Stimulated activated memory B cell treated with anti-CD40 and anti-IgM and Interleukin-4, amounts not matched to agents 10 μg/mL and 1 μg/mL and 100 μg/mL, for 72 hours (primary cell): Measurements from ENCODE around the gene SH3BGR.
"Not testable (repeated sequence)": the region's sequence is repeated elsewhere in the genome, so short reads cannot be mapped to it uniquely, and the experiment has no call there.

Source experiments
- ATAC-seq: fragments of 150-1000 bp; cut with Tn5 transposase; 2 replicates; pipeline ENCODE4 v1.10.0; 2021
- H3K27ac Mint-ChIP-seq: one replicate; pipeline ENCODE4 v1.8.0; 2022; ENCODE audit warnings: mild to moderate bottlenecking, mixed read lengths
- H3K27me3 Mint-ChIP-seq: one replicate; pipeline ENCODE4 v1.8.0; 2022; ENCODE audit warnings: mixed read lengths
- H3K36me3 Mint-ChIP-seq: one replicate; pipeline ENCODE4 v1.8.0; 2022; ENCODE audit warnings: mixed read lengths
- H3K4me1 Mint-ChIP-seq: one replicate; pipeline ENCODE4 v1.8.0; 2022; ENCODE audit warnings: mixed read lengths
- H3K4me3 Mint-ChIP-seq: one replicate; pipeline ENCODE4 v1.8.0; 2022; ENCODE audit warnings: mild to moderate bottlenecking, moderate library complexity, mixed read lengths
- H3K9me3 Mint-ChIP-seq: one replicate; pipeline ENCODE4 v1.8.0; 2022; ENCODE audit warnings: mixed read lengths

The SH3BGR gene

DNA sequence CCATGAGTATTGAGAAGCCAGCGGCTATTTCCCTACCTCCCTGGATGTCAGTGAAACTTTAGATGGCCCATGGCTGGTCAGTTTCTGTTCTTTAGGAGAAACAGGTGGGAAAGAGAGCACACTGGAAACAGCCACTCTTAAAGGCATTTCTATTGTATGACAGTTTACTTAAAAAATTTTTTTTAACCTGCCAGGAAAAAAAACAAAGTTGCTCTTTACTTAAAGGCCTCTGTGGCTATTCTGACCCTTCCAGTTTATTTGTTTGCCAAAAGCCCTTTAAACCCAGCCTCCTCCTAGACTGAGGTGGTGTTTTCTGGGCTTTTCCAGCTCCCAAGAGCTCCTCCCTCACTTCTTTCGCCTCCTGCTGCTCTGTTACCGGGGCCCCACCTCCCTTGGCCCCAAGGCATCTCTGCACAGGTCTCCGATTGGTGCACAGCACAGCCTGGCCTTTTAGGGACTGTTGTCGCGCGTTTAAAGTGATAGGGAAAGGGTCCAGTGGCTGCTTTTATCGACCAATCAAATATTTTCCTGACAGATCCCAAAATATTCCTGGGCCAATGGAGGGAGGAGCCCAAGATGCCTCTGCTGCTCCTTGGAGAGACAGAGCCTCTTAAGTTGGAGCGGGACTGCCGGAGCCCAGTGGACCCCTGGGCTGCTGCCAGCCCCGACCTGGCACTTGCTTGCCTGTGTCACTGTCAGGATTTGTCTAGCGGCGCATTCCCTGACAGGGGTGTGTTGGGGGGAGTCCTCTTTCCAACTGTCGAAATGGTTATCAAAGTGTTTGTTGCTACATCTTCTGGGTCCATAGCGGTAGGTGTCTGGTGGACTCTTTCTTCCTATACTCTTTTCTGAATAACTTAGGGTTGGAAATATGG lies at the start of gene SH3BGR:
SH3BGR (plus strand) TSS at position 639 of the 875 bp plus-strand sequence; CDS start at position 766, 127 bp downstream.
- Mint-ChIP-seq H3K27ac (no peak within 1 kb of the TSS), H3K36me3 (no peaks in the 10 kb centered on the region), H3K4me1 (no peaks in the 10 kb centered on the region), H3K9me3 (no peaks in the 10 kb centered on the region), H3K4me3 (no peak within 1 kb of the TSS), H3K27me3 (peaks cover 8% of the 10 kb centered on the region)
- no peak for ATAC-seq

DNA sequence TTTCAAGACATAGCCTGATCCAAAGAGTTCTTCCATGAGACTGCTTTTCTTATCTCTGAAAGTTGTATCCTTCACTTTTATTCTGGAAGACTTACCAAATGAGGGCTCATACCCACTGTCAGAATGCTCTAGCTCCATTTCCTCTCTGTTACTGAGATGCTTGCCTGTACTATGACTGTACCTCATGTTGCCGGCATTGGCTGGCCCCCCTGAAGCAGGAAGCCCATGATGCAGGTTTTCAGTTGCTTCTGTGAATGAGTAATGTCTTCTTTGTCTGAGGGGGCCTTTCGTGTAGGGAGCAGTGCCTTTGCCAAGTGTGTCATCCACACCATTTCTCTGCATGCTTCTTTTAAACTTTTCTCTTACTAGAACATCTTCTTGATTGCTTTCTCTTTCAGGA lies 45.7 kb upstream of the SH3BGR start:
- Mint-ChIP-seq H3K27ac (no peak overlapping the region), H3K4me1 (no peaks in the 10 kb centered on the region), H3K9me3 (peaks cover 5% of the 10 kb centered on the region), H3K36me3 (peaks cover 43% of the 10 kb centered on the region), H3K27me3 (no peaks in the 10 kb centered on the region), H3K4me3 (no peak overlapping the region)
- no peak for ATAC-seq

DNA sequence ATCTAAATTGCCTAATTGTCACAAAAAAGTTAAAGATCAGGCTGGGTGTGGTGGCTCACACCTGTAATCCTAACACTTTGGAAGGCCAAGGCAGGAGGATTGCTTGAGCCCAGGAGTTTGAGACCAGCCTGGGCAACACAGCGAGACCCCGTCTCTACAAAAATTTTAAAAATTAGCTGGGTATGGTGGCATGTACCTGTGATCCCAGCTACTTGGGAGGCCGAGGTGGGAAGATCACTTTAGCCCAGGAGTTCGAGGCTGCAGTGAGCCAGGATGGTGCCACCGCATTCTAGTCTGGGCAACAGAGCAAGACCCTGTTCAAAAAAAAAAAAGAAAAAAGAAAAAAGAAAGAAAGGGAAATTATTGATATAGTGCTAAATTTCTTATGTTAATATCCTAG lies 32.6 kb upstream of the SH3BGR start:
- H3K27ac Mint-ChIP-seq, result not testable (repeated sequence)

DNA sequence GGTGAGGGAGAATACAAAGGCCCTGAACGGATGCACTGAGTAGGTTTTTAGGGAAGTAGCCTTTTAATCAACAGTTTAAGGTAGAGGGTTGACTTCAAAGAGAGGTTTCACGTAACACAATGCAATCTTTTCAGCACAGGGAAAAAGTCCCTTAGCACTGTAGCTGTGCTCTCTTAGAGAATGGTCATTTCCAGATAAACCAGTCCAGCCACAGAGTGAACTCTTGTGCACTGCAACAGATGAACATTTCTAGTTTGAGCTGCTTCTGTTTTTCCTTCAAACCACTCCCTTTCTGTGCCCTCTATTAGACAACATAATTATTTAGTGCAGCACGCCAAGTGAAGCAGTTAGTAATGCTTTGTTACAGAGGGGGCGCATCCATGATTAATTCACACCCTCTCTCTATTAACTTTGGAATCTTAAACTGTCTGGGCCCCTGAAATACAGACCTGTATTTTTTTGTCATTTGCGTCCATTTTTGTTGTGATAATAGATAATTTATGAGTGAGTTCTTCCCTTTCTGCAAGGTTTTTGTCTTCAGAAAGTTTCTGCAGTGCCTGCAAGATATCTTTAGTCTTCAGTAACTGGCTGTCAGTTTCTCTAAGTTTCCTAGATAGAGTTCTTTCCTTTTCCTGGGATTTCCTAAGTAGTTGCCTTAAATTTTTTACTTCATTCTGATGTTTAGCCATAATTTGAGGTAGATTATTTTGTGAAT lies 29.1 kb upstream of the SH3BGR start:
- no peak overlapping the region for H3K4me3 Mint-ChIP-seq
- H3K9me3 Mint-ChIP-seq, result no peaks in the 10 kb centered on the region
- no peak for ATAC-seq
- no peaks in the 10 kb centered on the region for H3K4me1 Mint-ChIP-seq
- H3K36me3 Mint-ChIP-seq, result no peaks in the 10 kb centered on the region
- H3K27me3 Mint-ChIP-seq, result no peaks in the 10 kb centered on the region
- H3K27ac Mint-ChIP-seq, result no peak overlapping the region

More for the DNA sequence above, 32.6 kb upstream of the SH3BGR start:
- not testable (repeated sequence) for H3K9me3 Mint-ChIP-seq, ATAC-seq, H3K4me3 Mint-ChIP-seq, H3K4me1 Mint-ChIP-seq, H3K27me3 Mint-ChIP-seq, H3K36me3 Mint-ChIP-seq

DNA sequence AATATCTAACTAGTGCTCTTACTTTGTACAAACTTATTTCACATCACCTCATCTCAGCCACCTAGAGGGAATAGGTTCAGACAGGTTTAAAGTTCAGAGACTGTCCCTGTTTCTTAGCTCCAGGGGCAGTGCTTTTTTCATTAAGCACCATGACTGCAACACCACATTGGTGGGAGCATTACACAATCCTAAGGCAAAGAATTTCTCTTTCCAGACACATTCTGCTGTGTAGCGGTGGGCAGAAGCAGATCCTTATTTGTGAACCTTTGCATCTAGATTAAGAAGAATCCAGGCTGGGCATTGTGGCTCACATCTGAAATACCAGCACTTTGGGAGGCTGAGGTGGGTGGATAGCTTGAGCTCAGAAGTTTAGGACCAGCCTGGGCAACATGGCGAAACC lies 22.3 kb upstream of the SH3BGR start:
- Mint-ChIP-seq H3K36me3 (no peaks in the 10 kb centered on the region), H3K27ac (no peak overlapping the region), H3K4me1 (no peaks in the 10 kb centered on the region), H3K4me3 (no peak overlapping the region), H3K9me3 (no peaks in the 10 kb centered on the region), H3K27me3 (no peaks in the 10 kb centered on the region)
- no peak for ATAC-seq

DNA sequence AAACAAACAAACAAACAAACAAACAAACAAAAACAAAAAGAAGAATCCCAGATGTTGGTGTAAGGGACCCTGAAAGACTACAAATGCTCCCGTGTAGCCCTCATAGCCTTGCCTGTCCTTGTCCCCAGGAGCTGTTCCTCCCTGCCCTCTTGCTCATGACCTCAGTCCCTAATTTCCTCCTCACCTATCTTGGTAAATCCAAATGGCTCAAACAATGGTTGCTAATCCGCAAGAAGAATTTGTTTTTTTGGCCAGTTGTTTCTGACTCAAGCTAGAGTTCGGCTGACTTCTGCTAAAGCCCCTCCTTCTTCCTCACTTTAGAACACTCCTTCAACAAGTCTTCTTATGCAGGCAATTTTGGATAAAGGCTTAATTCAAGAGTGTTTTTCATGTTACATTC lies 21.8 kb upstream of the SH3BGR start:
- Mint-ChIP-seq H3K27me3 (no peaks in the 10 kb centered on the region), H3K4me3 (no peak overlapping the region), H3K36me3 (no peaks in the 10 kb centered on the region), H3K9me3 (no peaks in the 10 kb centered on the region), H3K27ac (no peak overlapping the region), H3K4me1 (no peaks in the 10 kb centered on the region)
- no peak for ATAC-seq

DNA sequence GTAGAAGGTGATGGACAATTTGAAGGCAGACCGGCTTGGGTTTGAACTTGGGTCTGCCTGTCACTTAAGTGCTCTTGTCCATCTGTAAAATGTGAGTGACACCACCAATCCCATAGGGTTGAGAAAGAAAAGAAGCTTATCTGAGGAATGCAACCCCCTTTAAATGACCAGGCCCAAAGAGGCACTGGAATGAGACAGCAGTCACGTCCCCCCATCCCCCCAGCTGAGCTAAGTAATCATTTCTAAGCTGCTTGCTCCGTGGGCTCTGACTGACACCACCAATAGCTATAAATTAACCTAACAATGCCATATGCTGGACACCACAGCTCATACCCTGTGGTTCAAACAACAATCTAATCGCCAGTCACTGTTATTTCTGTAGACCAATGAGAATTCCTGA lies 21.3 kb upstream of the SH3BGR start:
- H3K9me3 Mint-ChIP-seq, result no peaks in the 10 kb centered on the region
- H3K27ac Mint-ChIP-seq, result no peak overlapping the region

DNA sequence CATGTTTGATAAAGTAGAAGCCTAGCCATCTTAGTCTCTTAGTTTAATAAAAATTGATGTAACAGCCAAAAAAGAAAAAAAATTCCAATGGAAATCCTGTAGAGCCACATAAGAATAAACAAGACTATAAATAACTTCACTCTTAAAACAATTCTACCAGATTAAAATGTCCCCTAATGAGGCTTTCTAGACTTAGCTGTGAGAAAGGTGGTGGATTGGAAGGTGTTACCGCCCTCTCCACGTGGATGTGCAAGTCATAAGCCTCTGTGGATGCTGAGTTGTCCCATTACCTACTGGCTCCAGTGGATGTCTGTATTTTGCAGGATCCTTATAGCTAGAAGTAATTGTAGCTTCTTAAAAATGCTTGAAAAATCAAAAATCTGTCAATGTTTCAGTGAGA lies 20.8 kb upstream of the SH3BGR start:
- Mint-ChIP-seq H3K4me1 (no peaks in the 10 kb centered on the region), H3K27me3 (no peaks in the 10 kb centered on the region), H3K4me3 (no peak overlapping the region), H3K27ac (no peak overlapping the region), H3K9me3 (no peaks in the 10 kb centered on the region), H3K36me3 (no peaks in the 10 kb centered on the region)
- no peak for ATAC-seq

More for the DNA sequence above, 21.3 kb upstream of the SH3BGR start:
- Mint-ChIP-seq H3K4me1 (no peaks in the 10 kb centered on the region), H3K27me3 (no peaks in the 10 kb centered on the region), H3K36me3 (no peaks in the 10 kb centered on the region), H3K4me3 (no peak overlapping the region)
- no peak for ATAC-seq

DNA sequence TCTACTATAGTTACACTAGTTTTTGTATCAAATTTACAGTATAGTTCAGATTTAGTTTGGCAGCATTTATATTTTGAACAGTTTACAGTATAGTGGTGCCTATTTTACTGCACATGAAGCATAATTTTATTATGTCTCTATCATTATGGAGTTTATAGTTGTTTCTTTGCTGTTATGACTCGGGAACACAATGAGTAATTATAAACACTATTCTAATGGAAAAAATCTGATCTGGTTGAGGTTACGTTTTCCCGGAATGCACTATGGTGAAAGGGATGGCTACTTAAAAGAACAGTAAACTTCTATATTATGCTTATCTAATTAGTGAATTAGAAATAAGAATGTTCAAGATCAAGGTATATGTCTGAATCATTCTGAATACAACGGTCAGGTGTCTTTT lies 16.8 kb upstream of the SH3BGR start:
- Mint-ChIP-seq H3K4me1 (no peaks in the 10 kb centered on the region), H3K4me3 (no peak overlapping the region), H3K9me3 (no peaks in the 10 kb centered on the region), H3K27me3 (peaks cover 31% of the 10 kb centered on the region), H3K36me3 (no peaks in the 10 kb centered on the region), H3K27ac (no peak overlapping the region)
- no peak for ATAC-seq

DNA sequence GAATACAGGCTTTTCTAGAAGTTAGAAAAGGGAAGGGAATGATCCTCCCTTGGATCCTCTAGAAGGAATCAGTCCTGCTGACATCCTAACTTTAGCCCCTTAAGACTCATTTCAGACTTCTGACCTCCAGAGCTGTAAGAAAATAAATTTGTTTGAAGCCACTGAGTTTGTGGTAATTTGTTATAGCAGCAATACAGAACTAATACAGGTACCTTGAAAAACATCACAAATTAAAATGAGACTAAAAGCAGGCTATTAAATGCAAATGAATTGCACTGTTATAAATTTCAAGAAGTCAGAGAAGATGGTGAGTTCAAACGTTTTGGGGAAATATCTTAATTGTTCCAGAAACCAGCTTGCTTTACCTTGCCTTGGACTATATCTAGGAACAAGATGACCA lies 12.5 kb upstream of the SH3BGR start:
- Mint-ChIP-seq H3K27me3 (peaks cover 51% of the 10 kb centered on the region), H3K4me1 (peaks cover under 1% of the 10 kb centered on the region), H3K9me3 (no peaks in the 10 kb centered on the region), H3K36me3 (no peaks in the 10 kb centered on the region), H3K4me3 (no peak overlapping the region), H3K27ac (no peak overlapping the region)
- ATAC-seq, result no peak

DNA sequence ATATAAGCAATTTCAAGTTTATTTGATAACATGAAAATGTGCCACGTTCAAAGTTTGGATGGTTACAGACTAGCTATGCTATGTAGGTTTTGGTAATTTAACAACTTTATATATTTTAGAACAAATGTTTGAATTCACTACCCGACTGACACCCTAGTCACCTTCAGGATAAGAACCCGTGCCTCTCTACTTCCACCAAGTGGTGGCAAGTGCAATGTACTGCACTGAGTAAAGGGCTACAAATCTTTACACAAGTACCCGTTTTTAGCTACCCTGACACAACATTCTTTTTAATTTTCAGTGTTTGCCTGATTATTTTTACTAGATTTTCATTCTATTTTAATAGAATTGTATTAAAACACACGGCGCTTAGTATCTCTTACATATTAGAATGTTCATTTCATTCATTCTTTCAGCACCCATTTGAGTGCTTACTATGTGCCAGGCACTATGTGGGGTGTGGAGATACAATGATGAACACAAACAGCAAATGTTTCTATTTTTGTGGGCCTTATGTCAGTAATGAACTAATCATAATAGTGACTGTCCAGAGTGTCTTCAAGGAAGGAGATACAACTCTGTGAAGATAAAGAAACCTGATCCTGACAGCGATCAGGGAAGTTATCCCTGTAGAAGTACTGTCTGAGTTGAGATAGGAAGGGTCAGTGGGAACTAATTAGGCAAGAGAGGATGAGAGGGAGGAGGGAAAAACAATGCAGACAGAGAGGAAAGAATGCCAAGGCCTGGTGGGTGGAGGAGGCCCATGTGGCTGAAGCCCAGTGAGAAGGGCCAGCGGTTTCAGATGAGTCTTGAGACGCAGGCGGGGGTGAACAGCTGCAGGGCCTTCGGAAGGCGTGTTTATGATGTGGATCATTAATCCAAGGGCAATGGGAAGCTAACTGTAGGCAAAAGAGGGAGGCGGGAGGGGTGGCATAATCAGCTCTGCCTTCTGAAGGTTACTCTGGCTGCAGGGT lies 10.0 kb upstream of the SH3BGR start:
- Mint-ChIP-seq H3K36me3 (no peaks in the 10 kb centered on the region), H3K27me3 (peaks cover 46% of the 10 kb centered on the region)
- no peak for ATAC-seq

DNA sequence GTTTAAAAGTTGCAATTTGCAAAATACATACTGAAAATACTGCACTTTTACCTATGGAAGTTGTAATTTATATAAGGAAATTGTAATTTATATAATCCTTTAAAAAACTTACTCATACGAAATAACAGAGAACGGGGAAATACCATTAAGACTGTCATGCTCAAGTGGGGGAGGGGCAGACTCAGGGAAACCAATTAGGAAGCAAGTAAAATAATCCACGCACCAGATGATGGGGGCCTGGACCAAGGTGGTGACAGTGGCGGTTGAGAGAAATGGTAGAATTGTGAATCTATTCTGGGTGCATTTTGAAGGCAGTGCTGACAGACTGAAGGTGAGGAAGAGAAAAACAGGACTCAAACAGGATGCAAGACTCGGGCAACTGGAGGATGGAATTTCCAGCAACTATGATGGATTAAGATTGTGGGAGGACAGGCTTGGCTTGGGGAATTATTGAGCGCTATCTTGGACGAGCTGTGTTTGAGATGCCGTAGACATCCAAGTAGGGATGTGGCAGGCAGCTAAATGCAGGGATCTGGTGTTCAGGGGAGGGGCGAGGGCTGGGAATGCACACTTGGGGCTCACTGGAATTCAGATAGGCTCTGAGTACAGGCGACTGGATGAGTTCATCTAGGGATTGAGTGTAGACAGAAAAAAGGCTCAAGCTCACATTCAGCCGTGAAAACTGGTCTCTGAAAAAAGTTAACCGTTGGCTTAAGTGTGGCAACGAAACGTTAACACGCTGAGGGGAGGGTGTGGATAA lies 7.2 kb upstream of the SH3BGR start:
- no peak for ATAC-seq
- no peaks in the 10 kb centered on the region for H3K36me3 Mint-ChIP-seq
- H3K27me3 Mint-ChIP-seq, result peaks cover 24% of the 10 kb centered on the region
- H3K9me3 Mint-ChIP-seq, result no peaks in the 10 kb centered on the region
- peak overlapping the region; percentile 94 for H3K27ac Mint-ChIP-seq
- H3K4me1 Mint-ChIP-seq, result peaks cover 11% of the 10 kb centered on the region
- H3K4me3 Mint-ChIP-seq, result peak overlapping the region; percentile 95

More for the DNA sequence above, 10.0 kb upstream of the SH3BGR start:
- Mint-ChIP-seq H3K9me3 (no peaks in the 10 kb centered on the region), H3K4me1 (peaks cover 11% of the 10 kb centered on the region), H3K27ac (no peak overlapping the region), H3K4me3 (no peak overlapping the region)

DNA sequence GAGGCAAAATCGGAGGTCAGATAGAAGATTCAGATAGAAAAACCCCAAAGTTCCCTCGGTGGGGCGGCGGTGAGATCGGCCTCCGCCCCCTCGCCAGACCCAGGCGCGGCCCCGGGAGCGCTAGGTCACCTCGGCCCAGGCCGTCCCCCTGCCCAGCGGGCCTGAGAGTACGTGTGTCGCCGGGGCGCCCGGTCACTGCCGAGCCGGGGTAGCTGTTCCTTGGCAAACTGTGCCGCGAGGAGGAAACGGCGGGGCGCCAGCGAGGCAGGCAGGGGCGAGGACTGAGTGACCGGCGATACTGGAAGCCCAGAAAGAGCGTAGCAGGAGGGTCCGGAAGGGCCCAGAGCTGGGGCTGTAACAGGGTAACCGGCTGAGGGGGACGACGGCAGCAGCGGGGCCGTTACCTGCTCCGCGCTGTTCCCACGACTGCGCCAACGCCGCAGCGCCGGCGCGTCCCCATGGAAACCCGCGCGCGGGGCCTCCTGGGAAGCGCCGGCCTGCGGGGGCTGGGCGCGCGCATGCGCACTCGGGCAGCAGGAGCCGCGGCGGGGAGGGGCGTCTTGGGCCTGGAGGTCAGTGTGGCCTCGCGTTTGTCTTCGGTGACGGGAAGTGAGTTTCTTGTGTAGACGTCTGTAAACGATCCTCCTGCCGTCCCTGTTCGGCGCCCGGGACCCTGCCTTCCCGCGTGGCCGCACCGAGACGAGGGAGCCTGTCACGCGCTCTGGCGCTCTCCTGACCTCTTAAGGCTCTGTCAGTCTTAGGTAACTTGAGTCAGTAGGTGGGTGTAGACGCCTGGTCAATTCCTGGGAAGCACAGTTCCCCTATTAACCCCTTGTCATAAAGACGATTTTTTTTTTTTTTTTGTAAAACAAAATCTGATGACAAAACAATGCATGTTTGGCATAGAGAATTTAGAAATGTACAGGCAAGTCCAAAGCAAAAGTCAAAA lies 6.2 kb upstream of the SH3BGR start, which contains the start of gene LCA5L:
LCA5L (minus strand) TSS at position 458 of the 949 bp plus-strand sequence. CDS start 17,285 bp downstream, outside the sequence.
- Mint-ChIP-seq H3K36me3 (no peaks in the 10 kb centered on the region), H3K4me3 (peak within 1 kb of the TSS; percentile 95), H3K4me1 (peaks cover 11% of the 10 kb centered on the region), H3K9me3 (no peaks in the 10 kb centered on the region), H3K27me3 (peaks cover 27% of the 10 kb centered on the region), H3K27ac (peak within 1 kb of the TSS; percentile 94)
- ATAC-seq, result peak; percentile 96
